GM10847 (cell line): ENCODE measurements around the gene CHST3.

Experiments
- POLR2A ChIP-seq: IDR thresholded peaks from 2 replicates; pipeline ENCODE4 v1.6.1; 2011; ENCODE audit not compliant: insufficient read length; ENCODE audit errors: extremely low read depth

The CHST3 gene

GRCh38 chr10:71995887-71996575 lies 31.8 kb downstream of the CHST3 start:
- TF ChIP-seq POLR2A = no peak

GRCh38 chr10:71996592-71997371 lies 32.6 kb downstream of the CHST3 start:
- no peak for TF ChIP-seq POLR2A

GRCh38 chr10:71998119-71998839 lies 34.1 kb downstream of the CHST3 start:
- no peak for TF ChIP-seq POLR2A

DNA sequence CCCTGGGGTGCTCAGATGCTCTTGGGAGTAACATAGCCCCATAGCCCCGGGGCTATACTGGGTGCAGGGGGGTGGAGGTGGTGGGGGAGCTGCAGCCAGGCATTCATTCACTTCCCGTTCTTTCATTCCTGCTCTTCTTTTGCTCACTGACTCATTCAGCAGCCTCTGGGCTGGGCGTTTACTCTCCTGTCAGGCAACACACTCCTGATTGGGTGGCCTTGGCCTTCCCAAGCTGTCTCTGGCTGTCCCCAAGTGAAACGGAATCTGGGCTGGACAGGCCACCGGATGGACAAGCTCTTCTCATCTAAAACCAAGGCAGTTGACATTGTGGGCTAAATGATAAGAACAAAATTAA lies 34.6 kb downstream of the CHST3 start:
- no peak for TF ChIP-seq POLR2A

- no peak for TF ChIP-seq POLR2A
These were observed 35.3 kb downstream of the CHST3 start for GRCh38 chr10:71999360-72000072.

GRCh38 chr10:72000073-72001032 lies 36.2 kb downstream of the CHST3 start:
- no peak for TF ChIP-seq POLR2A

DNA sequence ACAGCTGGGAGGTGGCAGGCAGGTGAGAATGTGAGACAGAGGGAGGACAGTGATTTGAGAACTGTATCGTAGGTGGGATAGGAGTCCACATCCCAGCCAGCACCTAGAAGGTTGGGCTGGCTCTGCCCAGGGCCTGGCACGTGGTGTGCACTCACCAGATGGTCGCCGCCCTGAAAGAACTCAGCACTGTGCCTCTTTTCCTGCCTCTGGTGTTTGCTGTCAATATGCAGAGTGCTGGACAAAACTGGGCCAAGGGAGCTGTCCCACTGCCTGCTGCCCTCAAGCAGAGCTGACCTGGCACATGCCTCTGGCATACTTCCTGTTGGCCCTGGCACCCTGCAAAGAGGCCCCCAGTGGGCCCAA lies 36.8 kb downstream of the CHST3 start:
- no peak for TF ChIP-seq POLR2A

GRCh38 chr10:72002354-72003295 lies 38.4 kb downstream of the CHST3 start:
- no peak for TF ChIP-seq POLR2A

DNA sequence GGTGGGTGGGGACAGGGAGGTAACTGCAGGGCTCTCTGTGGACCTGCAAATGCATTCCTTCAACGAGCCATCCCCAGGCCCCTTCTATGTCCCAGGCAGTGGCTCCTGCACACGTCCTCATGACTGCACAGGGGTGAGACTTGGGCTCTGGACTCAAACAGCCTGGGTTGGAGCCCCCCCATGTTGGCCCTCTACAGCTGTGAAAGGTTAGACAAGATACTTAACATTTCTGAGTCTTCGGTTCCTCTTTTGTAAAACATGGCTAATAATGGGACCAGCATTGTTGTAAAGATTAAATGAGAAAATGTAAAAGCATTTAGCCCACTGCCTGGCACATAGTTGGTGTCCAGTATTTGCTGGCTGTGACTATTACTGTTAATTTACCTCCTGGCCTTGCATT lies 41.8 kb downstream of the CHST3 start:
- TF ChIP-seq POLR2A = no peak

GRCh38 chr10:72007246-72007892 lies 43.2 kb downstream of the CHST3 start:
- TF ChIP-seq POLR2A = no peak

GRCh38 chr10:72008096-72008981 lies 44.1 kb downstream of the CHST3 start:
- no peak for TF ChIP-seq POLR2A

DNA sequence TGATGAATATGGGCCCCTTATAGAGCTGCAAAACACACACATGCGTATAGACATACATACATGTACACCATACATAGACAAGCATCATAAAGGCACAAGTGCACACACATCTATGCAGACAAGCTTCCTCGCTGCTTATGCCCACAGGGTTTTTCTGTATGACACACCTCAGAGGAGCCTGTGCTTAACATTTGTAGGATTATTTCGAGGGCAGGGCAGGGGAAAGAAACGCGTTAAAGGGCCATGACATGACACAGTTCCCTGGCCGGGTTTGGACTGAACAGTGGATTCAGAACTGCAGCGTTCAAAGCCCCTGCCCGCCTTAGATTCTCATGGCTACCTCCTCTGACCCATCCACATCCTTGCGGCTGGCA lies 44.8 kb downstream of the CHST3 start:
- no peak for TF ChIP-seq POLR2A
